Neural cell (in vitro differentiated cells): ENCODE results near the gene DHRS4L2.
"Not testable (repeated sequence)": the region's sequence is repeated elsewhere in the genome, so short reads cannot be mapped to it uniquely, and the experiment has no call there.

Source experiments
- EP300 ChIP-seq: fragments of 450-650 bp; conservative IDR thresholded peaks from 2 replicates; pipeline ENCODE4 v1.6.1; 2014; ENCODE audit warnings: antibody characterized with exemption, mild to moderate bottlenecking, moderate library complexity; ENCODE audit not compliant: poor library complexity, severe bottlenecking
- EZH2 ChIP-seq: fragments of 200-600, 300-800 bp; shearing (Covaris generic), sonication (generic); IDR thresholded peaks from 2 replicates; pipeline ENCODE4 v1.6.1; 2014; ENCODE audit warnings: antibody characterized with exemption, low read length, borderline replicate concordance, mild to moderate bottlenecking; ENCODE audit not compliant: insufficient read depth, poor library complexity, severe bottlenecking
- POLR2AphosphoS5 ChIP-seq: IDR thresholded peaks from 2 replicates; pipeline ENCODE4 v1.6.1; 2012
- RAD21 ChIP-seq: fragments of 450-650 bp; conservative IDR thresholded peaks from 2 replicates; pipeline ENCODE4 v1.6.1; 2014; ENCODE audit warnings: antibody characterized with exemption, mild to moderate bottlenecking, moderate library complexity
- REST ChIP-seq: IDR thresholded peaks from 2 replicates; pipeline ENCODE4 v1.6.1; 2012; ENCODE audit warnings: borderline replicate concordance
- SMC3 ChIP-seq: fragments of 450-650 bp; conservative IDR thresholded peaks from 2 replicates; pipeline ENCODE4 v1.6.1; 2014; ENCODE audit warnings: antibody characterized with exemption, mild to moderate bottlenecking, moderate library complexity; ENCODE audit not compliant: poor library complexity
- TAF1 ChIP-seq: IDR thresholded peaks from 2 replicates; pipeline ENCODE4 v1.6.1; 2012; ENCODE audit warnings: low read depth
- TF ChIP-seq, protein P1 (sequence below): fragments of 450-650 bp; IDR thresholded peaks from 2 replicates; pipeline ENCODE4 v1.5.1; 2014; ENCODE audit warnings: antibody characterized with exemption, mild to moderate bottlenecking, moderate library complexity; ENCODE audit not compliant: poor library complexity, severe bottlenecking

DNA sequence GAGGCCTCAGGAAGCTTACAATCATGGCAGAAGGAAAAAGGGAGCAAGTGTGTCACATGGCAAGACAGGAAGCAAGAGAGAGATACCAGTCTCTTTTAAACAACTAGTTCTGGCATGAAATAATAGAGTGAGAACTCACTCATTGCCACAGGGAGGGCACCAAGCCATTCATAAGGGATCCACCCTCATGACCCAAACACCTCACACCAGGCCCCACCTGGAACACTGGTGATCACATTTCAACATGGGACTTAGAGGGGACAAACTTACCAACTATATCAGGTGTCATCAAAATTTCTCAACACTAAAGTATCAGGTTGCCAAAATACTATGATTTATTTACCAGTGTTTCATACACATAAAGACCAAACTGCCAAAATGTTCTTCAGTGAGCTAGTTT is 7.3 kb downstream of the DHRS4L2 start:
- TF ChIP-seq, protein P1, sequence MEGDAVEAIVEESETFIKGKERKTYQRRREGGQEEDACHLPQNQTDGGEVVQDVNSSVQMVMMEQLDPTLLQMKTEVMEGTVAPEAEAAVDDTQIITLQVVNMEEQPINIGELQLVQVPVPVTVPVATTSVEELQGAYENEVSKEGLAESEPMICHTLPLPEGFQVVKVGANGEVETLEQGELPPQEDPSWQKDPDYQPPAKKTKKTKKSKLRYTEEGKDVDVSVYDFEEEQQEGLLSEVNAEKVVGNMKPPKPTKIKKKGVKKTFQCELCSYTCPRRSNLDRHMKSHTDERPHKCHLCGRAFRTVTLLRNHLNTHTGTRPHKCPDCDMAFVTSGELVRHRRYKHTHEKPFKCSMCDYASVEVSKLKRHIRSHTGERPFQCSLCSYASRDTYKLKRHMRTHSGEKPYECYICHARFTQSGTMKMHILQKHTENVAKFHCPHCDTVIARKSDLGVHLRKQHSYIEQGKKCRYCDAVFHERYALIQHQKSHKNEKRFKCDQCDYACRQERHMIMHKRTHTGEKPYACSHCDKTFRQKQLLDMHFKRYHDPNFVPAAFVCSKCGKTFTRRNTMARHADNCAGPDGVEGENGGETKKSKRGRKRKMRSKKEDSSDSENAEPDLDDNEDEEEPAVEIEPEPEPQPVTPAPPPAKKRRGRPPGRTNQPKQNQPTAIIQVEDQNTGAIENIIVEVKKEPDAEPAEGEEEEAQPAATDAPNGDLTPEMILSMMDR, result not testable (repeated sequence)
- TF ChIP-seq EZH2, EP300, RAD21, POLR2AphosphoS5, SMC3, REST, TAF1: not testable (repeated sequence)
